B cell (primary cell): ENCODE results near the gene MROH7.

Experiments used
- EZH2 ChIP-seq: IDR thresholded peaks from 2 replicates; pipeline ENCODE4 v1.6.1; 2012; ENCODE audit warnings: borderline replicate concordance, low read depth, mild to moderate bottlenecking, moderate library complexity, low read length; ENCODE audit not compliant: insufficient read depth, poor library complexity, severe bottlenecking
- TF ChIP-seq, protein P1 (sequence below): fragments of 200-600 bp; IDR thresholded peaks from one replicate; pipeline ENCODE4 v1.8.0; 2022; ENCODE audit warnings: antibody characterized with exemption, mild to moderate bottlenecking

DNA sequence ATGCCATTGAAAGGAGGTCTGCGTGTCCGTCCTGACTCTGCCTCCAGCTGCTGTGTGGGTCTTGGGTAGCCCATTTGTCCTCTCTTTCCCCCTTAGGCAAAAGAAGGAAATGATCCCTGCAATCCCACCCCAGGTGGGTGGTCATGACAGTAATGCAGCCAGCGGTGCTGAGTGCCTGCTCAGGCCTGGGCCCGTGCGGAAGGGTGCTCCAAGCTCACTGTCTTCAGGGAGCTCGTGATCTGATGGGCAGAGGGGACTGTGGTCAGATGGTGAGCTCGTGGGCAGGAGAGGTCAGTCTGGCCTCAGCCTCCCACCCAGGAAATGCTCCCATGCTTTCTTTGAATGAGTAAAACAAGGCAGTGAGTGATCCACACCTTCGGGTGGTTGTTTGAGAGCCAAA, 38.8 kb downstream of the MROH7 start:
- TF ChIP-seq, protein P1, sequence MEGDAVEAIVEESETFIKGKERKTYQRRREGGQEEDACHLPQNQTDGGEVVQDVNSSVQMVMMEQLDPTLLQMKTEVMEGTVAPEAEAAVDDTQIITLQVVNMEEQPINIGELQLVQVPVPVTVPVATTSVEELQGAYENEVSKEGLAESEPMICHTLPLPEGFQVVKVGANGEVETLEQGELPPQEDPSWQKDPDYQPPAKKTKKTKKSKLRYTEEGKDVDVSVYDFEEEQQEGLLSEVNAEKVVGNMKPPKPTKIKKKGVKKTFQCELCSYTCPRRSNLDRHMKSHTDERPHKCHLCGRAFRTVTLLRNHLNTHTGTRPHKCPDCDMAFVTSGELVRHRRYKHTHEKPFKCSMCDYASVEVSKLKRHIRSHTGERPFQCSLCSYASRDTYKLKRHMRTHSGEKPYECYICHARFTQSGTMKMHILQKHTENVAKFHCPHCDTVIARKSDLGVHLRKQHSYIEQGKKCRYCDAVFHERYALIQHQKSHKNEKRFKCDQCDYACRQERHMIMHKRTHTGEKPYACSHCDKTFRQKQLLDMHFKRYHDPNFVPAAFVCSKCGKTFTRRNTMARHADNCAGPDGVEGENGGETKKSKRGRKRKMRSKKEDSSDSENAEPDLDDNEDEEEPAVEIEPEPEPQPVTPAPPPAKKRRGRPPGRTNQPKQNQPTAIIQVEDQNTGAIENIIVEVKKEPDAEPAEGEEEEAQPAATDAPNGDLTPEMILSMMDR = no peak
- TF ChIP-seq EZH2 = no peak
